ENCODE data around the gene COL6A3. TPM values are rescaled to one million over a fixed set of nuclear protein-coding genes. Genes with fewer than 3 reads are reported as not detected.
A peak's percentile ranks its signal among the peaks of the same experiment; 100 is the strongest.

Gene COL6A3
- total RNA-seq, 2 experiments from 2014 or later, result 0.19 to 0.45 TPM

DNA sequence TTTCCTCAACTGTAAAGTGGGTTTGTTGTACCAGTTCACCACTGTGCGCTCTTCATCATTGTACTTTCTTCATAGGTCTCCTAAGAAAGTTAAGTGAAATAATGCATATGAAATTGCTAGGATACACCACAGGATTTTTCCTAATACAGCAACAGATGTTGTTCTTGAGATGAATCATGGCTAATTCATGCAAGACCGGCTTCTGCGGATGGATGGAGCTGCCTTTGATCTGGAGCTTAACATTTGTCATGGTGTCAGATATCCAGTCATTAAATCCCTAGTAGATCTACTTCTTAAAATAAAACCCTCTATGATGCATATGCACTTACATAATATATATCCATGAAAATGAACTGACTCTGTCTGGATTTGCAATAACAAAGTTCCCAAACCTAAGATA, 114.1 kb downstream of the COL6A3 start:
- Mint-ChIP-seq H3K4me1 (no peaks in the 10 kb centered on the region), H3K27me3 (peaks cover 5% of the 10 kb centered on the region), H3K36me3 (no peaks in the 10 kb centered on the region), H3K27ac (no peak overlapping the region), H3K9me3 (peaks cover 8% of the 10 kb centered on the region), H3K4me3 (no peak overlapping the region)
- DNase-seq (no peak), ATAC-seq (ENCODE audit: low read depth) (no peak)
- POLR2A ChIA-PET, result no interaction called here

DNA sequence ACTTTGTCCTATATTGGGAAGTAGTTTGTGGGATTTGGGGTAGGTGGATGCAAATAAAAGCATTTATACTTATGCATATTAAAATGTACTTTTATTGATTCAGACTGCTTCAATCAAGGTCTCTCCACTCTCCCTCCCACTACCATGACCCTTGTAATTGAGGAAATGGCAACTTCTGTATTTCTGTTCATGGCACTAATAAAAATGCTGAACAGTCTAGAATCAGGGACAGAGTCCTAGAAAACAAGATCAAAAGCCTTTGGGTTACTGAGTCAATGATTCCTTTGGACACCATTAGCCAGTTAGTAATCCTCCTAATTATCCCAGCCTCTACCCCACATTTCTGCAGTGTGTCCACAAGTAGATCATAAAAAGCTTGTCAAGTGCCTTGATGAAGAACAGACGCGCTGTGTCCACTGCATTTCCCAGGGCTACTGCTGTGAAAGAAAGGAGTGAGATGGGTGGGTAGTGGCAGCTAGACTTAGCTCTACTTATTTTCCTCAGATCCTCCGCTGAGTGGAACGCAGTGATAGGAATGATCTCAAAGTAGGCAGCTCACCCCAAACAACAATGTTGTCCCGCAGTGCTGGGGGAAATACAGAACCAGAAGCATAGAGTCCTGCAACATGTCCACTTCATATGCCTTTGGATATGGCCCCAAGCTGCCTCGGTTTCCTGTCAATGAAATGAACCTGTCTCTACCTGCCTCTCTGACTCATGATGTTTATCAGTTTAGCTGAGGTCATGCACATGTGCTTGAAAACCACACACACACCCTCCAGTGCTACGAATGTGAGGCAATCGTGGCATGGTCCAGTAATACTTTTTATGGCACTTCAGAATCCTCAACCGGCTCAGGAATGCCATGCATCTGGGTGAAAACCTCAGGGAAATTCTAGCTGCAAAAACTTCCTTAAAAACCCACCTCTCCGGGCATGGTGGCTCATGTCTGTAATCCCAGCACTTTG, 115.5 kb downstream of the COL6A3 start:
- H3K27me3 Mint-ChIP-seq, result peaks cover 9% of the 10 kb centered on the region
- DNase-seq (no peak), ATAC-seq (ENCODE audit: low read depth) (no peak)
- no peak overlapping the region for H3K27ac Mint-ChIP-seq
- POLR2A ChIA-PET, result no interaction called here
- H3K36me3 Mint-ChIP-seq, result no peaks in the 10 kb centered on the region
- no peaks in the 10 kb centered on the region for H3K4me1 Mint-ChIP-seq
- H3K4me3 Mint-ChIP-seq, result no peak overlapping the region
- H3K9me3 Mint-ChIP-seq, result peaks cover 2% of the 10 kb centered on the region

DNA sequence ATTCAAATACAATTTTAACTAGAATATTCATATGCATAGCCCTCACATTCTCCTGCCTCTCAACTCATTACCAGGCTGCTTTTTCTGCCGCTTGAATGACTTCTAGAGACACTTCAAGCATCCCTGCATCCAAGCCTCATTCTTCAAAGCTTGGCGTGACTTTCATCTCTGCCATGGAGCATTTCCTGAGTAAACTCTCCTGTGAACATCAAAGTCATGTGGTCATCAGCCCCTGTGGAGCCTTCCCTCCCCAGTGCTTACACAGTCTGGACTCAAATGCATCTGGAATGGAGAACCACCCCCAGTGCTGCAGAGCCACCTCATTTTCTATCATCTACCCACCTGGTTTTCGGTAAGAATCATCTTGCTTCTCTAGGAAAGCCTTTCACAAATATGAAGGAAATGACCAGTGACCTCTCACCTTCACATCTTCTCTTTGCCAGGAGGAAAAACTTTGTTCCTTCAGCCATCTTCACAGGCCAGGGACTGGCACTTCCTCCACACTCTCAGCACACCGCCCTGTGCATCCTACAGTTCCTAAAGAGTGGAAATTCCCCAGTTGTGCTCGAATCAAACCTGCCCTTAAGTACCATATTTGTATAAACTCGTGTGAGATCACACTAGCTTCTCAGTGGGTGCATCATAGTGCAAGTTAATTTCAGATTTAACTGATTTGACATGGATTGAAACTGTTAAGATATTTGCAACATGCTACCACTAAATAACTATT, 116.4 kb downstream of the COL6A3 start:
- no peaks in the 10 kb centered on the region for H3K36me3 Mint-ChIP-seq
- H3K9me3 Mint-ChIP-seq, result no peaks in the 10 kb centered on the region

DNA sequence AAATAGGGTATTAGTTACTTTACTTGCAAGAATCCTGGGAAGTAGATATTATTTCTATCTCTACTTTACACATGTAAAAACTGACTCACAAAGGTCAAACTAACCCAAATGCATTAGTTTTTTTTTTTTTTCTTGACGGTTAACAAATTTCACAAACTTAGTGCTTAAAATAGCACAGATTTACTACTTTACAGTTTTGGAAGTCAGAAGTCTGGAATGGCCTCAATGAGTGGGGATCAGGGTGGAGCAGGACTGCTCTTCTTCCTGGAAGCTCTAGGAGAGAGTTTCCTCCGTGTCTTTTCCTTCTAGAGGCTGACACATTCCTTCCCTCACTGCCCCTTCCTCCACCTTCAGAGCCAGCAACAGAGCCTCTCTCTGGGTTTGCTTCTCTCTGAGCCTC, 117.2 kb downstream of the COL6A3 start:
- POLR2A ChIA-PET, result no interaction called here
- H3K27me3 Mint-ChIP-seq, result peaks cover 12% of the 10 kb centered on the region
- H3K36me3 Mint-ChIP-seq, result no peaks in the 10 kb centered on the region

More for the DNA sequence above, 116.4 kb downstream of the COL6A3 start:
- Mint-ChIP-seq H3K4me1 (no peaks in the 10 kb centered on the region), H3K27me3 (peaks cover 12% of the 10 kb centered on the region), H3K27ac (no peak overlapping the region), H3K4me3 (no peak overlapping the region)
- no peak for ATAC-seq (ENCODE audit: low read depth)
- POLR2A ChIA-PET, result no interaction called here
- DNase-seq, result no peak

DNA sequence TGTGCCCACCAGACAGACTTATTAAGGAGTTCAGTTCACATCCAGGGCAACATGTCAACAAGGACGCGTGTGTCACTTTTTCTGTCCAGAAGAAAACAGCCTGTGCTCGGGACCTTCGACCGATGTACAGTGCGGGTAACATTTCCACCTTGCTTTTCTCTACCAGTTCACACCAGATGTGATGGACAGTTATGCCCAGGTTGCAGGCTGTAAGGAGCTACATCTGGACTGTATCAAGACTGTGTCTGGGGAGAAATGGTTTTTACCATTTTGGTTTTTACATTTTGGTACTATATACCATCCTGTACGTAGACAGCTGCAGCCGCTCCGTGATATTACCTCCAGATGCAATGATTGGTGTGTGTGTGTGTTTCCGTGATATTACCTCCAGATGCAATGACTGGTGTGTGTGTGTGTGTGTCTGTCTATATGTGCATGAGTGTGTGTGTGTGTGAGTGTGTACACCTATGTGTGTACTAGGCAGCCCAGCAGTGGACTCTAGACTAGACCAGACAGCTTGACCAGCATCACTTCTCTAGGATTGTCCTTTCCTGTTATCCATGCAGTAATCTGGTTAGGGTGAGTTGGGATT, 118.0 kb downstream of the COL6A3 start:
- no peak overlapping the region for H3K27ac Mint-ChIP-seq
- no peaks in the 10 kb centered on the region for H3K9me3 Mint-ChIP-seq
- no peak for ATAC-seq (ENCODE audit: low read depth)
- no peaks in the 10 kb centered on the region for H3K36me3 Mint-ChIP-seq
- H3K27me3 Mint-ChIP-seq, result peaks cover 19% of the 10 kb centered on the region
- peaks cover 6% of the 10 kb centered on the region for H3K4me1 Mint-ChIP-seq
- no peak overlapping the region for H3K4me3 Mint-ChIP-seq
- DNase-seq, result no peak
- POLR2A ChIA-PET, result no interaction called here

More for the DNA sequence above, 117.2 kb downstream of the COL6A3 start:
- ATAC-seq (ENCODE audit: low read depth), result no peak
- Mint-ChIP-seq H3K27ac (no peak overlapping the region), H3K4me3 (no peak overlapping the region), H3K4me1 (no peaks in the 10 kb centered on the region), H3K9me3 (no peaks in the 10 kb centered on the region)
- DNase-seq, result no peak

DNA sequence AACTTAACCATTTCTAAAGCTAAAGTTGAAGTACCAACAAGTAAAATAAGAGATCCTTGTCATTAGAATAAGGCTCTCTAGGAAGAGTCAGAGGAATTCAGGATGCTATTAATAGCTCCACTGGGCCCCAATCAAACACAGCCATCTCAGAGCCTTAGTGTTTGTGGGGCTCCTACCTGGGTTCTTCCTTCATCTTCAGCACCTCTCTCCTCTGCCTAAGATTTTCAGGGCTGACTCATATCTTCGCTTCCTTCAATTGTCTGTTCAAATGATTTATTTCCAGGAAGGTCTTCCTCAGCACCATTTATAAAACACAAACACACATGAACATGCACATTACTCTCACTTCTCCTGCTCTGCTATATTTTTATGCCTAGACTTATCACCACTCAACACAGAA, 119.5 kb downstream of the COL6A3 start:
- H3K27me3 Mint-ChIP-seq, result peaks cover 27% of the 10 kb centered on the region
- ATAC-seq (ENCODE audit: low read depth) (no peak), DNase-seq (no peak)
- H3K4me1 Mint-ChIP-seq, result peaks cover 6% of the 10 kb centered on the region
- POLR2A ChIA-PET, result no interaction called here
- no peaks in the 10 kb centered on the region for H3K9me3 Mint-ChIP-seq
- H3K36me3 Mint-ChIP-seq, result no peaks in the 10 kb centered on the region
- H3K4me3 Mint-ChIP-seq, result no peak overlapping the region
- no peak overlapping the region for H3K27ac Mint-ChIP-seq

DNA sequence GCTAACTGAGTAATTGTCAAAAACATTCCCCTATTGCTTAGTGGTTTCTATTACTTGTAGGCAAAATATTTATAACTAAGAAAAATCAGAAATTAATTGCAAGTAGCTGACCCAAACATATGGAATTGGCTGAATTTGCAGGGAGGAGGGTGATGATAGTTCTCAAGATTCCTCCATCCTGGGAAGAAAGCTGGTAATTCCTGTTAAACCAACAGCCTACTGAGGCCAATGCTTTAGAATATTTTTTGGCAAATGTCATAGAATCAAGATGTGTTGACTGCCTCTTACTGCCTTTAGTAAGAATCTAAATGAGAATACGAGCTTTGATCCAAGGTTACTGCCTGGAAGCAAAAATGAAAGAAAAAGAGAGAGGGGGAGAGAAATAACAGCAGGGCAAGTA, 120.0 kb downstream of the COL6A3 start:
- peaks cover 6% of the 10 kb centered on the region for H3K4me1 Mint-ChIP-seq
- POLR2A ChIA-PET, result no interaction called here
- H3K4me3 Mint-ChIP-seq, result no peak overlapping the region
- H3K9me3 Mint-ChIP-seq, result no peaks in the 10 kb centered on the region
- H3K27ac Mint-ChIP-seq, result no peak overlapping the region
- no peaks in the 10 kb centered on the region for H3K36me3 Mint-ChIP-seq
- no peak for DNase-seq
- peaks cover 27% of the 10 kb centered on the region for H3K27me3 Mint-ChIP-seq
- no peak for ATAC-seq (ENCODE audit: low read depth)

DNA sequence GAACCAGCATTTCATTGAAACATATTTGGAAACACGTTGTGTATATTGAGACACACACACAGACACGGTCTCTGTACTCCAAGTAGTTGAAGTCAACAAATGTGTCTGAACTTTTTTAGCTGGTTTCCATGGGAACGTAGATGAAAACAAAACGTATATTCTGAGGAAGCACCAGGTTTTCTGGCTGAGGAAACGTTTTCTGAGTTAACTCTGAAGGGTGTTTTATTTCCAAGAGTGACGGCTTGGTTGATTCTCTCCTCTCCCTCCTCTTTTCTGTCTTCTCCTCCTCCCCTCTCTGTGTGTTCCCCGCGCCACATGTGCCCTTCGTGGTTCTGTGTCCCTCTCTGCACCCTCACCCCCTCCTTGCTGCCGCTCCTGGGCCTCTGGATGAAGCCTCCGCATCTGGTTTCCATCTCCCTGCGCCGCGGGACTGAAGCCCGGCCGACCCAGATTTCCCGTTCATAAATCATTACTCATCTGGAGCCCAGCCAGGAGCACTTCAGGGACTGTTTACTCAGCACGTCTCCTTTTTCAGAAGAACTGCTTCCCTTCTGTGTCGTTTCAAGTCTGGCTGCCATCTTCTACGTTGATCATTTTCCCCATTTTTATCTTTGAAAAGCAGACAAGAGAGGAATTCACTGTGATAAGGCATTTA, 122.7 kb downstream of the COL6A3 start:
- no peaks in the 10 kb centered on the region for H3K9me3 Mint-ChIP-seq
- no peak overlapping the region for H3K27ac Mint-ChIP-seq
- peak overlapping the region; percentile 2 for H3K4me3 Mint-ChIP-seq
- no peak for DNase-seq
- peaks cover 6% of the 10 kb centered on the region for H3K4me1 Mint-ChIP-seq
- H3K36me3 Mint-ChIP-seq, result no peaks in the 10 kb centered on the region
- peaks cover 32% of the 10 kb centered on the region for H3K27me3 Mint-ChIP-seq
- no peak for ATAC-seq (ENCODE audit: low read depth)
- POLR2A ChIA-PET, result no interaction called here

DNA sequence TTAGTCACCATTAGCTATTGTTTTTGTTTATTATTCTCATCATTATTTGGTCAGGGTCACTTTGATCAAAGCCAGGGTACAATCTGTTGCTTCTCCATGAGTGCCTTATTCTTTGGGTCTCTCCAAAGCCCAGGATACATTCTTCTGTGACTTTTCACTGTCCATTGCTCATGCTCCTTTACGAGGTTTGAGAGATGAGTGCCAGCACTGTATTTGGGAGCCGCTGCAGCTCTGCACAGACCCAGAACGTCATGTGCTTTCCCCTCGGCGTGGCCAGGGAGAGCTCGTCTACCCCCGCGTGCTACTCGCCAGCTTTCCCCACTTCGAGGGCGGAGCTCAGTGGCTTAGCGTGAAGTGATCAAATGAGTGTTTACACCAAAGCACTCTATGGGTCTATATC, 123.7 kb downstream of the COL6A3 start:
- ATAC-seq (ENCODE audit: low read depth) (no peak), DNase-seq (no peak)
- no peaks in the 10 kb centered on the region for H3K9me3 Mint-ChIP-seq
- no peak overlapping the region for H3K27ac Mint-ChIP-seq
- H3K4me1 Mint-ChIP-seq, result peaks cover 6% of the 10 kb centered on the region
- peaks cover 34% of the 10 kb centered on the region for H3K27me3 Mint-ChIP-seq
- H3K4me3 Mint-ChIP-seq, result no peak overlapping the region
- no peaks in the 10 kb centered on the region for H3K36me3 Mint-ChIP-seq
- POLR2A ChIA-PET, result no interaction called here

DNA sequence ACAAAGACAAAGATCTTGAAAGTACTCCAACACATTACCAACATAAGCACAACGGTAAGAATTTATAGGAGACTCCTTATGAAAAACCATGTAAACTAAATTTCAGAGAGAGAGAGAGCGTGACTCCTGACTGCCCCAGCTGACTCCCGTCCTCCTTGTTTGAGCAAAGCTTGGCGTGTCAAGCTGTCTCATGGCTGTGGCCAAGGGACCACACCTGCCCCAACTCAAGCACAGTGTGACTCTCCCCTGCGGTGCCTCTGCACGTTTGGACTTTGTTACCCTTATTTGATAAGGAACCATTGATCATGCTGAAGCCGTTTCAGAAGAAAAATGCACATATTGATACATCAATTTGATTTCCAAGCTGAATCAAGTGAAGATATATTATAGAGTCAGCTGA, 124.8 kb downstream of the COL6A3 start:
- Mint-ChIP-seq H3K27me3 (peaks cover 32% of the 10 kb centered on the region), H3K4me3 (no peak overlapping the region), H3K9me3 (no peaks in the 10 kb centered on the region), H3K36me3 (no peaks in the 10 kb centered on the region), H3K27ac (no peak overlapping the region), H3K4me1 (peaks cover 6% of the 10 kb centered on the region)
- DNase-seq (no peak), ATAC-seq (ENCODE audit: low read depth) (no peak)
- POLR2A ChIA-PET, result no interaction called here

DNA sequence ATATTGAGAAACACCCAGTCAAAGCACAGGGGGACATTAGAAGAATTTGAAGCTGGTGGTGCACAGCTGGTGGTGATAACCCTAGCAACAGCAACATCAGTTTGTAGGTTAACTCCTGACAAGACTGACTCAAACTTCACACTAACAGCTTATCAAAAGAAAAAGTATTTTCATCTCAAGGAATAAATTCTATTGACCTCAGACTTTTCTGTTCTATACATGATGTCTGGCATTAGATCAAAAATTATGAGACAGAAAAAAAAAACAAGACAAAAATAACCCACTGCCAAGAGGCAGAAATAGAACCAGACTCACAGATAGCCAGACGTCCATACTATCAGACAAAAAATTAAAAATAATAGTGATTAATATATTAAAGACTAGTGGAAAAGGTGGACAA, 126.1 kb downstream of the COL6A3 start:
- DNase-seq, result no peak
- H3K4me1 Mint-ChIP-seq, result peaks cover 6% of the 10 kb centered on the region
- peaks cover 27% of the 10 kb centered on the region for H3K27me3 Mint-ChIP-seq
- no peak for ATAC-seq (ENCODE audit: low read depth)
- H3K27ac Mint-ChIP-seq, result no peak overlapping the region
- no peaks in the 10 kb centered on the region for H3K9me3 Mint-ChIP-seq
- H3K4me3 Mint-ChIP-seq, result no peak overlapping the region
- H3K36me3 Mint-ChIP-seq, result no peaks in the 10 kb centered on the region
- POLR2A ChIA-PET, result no interaction called here

DNA sequence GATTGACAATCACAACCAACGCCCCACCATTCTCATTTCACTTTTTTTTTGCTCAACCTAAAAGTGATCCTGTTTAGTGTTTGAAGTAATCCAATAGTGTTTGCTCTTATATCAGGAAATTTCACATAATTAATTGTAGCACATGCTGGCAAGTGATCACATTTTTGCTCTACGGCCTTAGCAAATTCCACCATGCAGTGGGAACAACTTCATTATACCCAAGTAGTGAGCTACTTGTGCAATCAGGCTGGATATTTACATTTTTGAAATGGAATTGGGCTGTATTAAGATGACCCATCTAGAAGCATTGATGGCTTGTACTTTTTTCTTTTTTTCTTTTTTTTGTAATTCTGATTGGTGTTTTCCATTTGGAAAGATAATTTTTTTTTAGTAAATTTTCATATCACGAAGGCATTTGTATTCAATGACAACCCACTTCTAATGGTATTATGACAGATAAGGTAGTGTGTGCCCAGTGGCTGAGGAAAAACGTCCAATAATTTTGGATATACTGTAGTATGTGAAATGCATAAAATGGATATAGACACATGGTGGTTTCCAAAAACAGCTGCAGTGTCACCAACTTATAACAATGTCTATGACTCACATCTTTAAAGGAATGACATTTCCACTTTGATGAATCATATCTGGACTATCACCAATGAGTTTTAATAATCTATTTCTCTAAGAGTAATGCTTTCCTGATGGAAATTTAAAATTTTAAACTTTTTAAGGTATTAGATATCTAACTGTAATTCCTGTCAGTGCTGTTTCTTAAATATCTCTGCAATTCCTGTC, 130.6 kb downstream of the COL6A3 start:
- no peaks in the 10 kb centered on the region for H3K4me1 Mint-ChIP-seq
- no peak for DNase-seq
- POLR2A ChIA-PET, result no interaction called here
- H3K4me3 Mint-ChIP-seq, result no peak overlapping the region
- H3K9me3 Mint-ChIP-seq, result no peaks in the 10 kb centered on the region
- H3K27ac Mint-ChIP-seq, result no peak overlapping the region
- no peak for ATAC-seq (ENCODE audit: low read depth)
- no peaks in the 10 kb centered on the region for H3K36me3 Mint-ChIP-seq
- H3K27me3 Mint-ChIP-seq, result peaks cover 17% of the 10 kb centered on the region
